ENCODE results near the gene WIZ. TPM values are rescaled to one million over a fixed set of nuclear protein-coding genes. Genes with fewer than 3 reads are reported as not detected.

WIZ gene
- total RNA-seq, 1 donor from 2014 or later: 42.3 TPM

- no peak for DNase-seq (ENCODE audit: low spot score)
Measured at GRCh38 chr19:15467734-15468214, 18.0 kb upstream of the WIZ start.

GRCh38 chr19:15466851-15467733 lies 17.3 kb upstream of the WIZ start:
- no peak for DNase-seq (ENCODE audit: low spot score)

GRCh38 chr19:15464394-15465385 lies 14.9 kb upstream of the WIZ start, which contains the start of gene RASAL3:
Gene RASAL3, minus strand, starts transcription at chr19:15464544. Its CDS starts 186 bp downstream, at chr19:15464358.
- DNase-seq (ENCODE audit: low spot score): no peak

- DNase-seq (ENCODE audit: low spot score): no peak
Measured at GRCh38 chr19:15463861-15464371, 14.2 kb upstream of the WIZ start.

- no peak for DNase-seq (ENCODE audit: low spot score)
Measured at GRCh38 chr19:15461694-15462093, 11.9 kb upstream of the WIZ start.

- no peak for DNase-seq (ENCODE audit: low spot score)
Measured at GRCh38 chr19:15457701-15458484, 8.1 kb upstream of the WIZ start.

GRCh38 chr19:15456871-15457700 lies 7.3 kb upstream of the WIZ start:
- peak; percentile 55 for DNase-seq (ENCODE audit: low spot score)

GRCh38 chr19:15456441-15456840 lies 6.7 kb upstream of the WIZ start:
- no peak for DNase-seq (ENCODE audit: low spot score)

GRCh38 chr19:15455996-15456395 lies 6.2 kb upstream of the WIZ start:
- no peak for DNase-seq (ENCODE audit: low spot score)

GRCh38 chr19:15453906-15454860 lies 4.4 kb upstream of the WIZ start:
- DNase-seq (ENCODE audit: low spot score): no peak

GRCh38 chr19:15453091-15453578 lies 3.4 kb upstream of the WIZ start:
- DNase-seq (ENCODE audit: low spot score): no peak

- peak; percentile 91 for DNase-seq (ENCODE audit: low spot score)
Measured at GRCh38 chr19:15452111-15453047, 2.6 kb upstream of the WIZ start.

GRCh38 chr19:15450528-15450890 lies 753 bp upstream of the WIZ start:
- no peak for DNase-seq (ENCODE audit: low spot score)

- DNase-seq (ENCODE audit: low spot score): no peak
Measured at GRCh38 chr19:15448778-15449619, 757 bp downstream of the WIZ start.

GRCh38 chr19:15448044-15448777 lies 1.5 kb downstream of the WIZ start:
- no peak for DNase-seq (ENCODE audit: low spot score)

GRCh38 chr19:15447057-15447456 lies 2.7 kb downstream of the WIZ start:
- no peak for DNase-seq (ENCODE audit: low spot score)
